HG02623 (cell line): ENCODE data around the gene ELL.

Experiments
- ATAC-seq: cut with Tn5 transposase; IDR thresholded peaks from one replicate; pipeline ENCODE4 v1.9.1; 2021; ENCODE audit warnings: moderate library complexity; ENCODE audit not compliant: unreplicated experiment

ELL gene

GRCh38 chr19:18506101-18506930 lies 15.6 kb downstream of the ELL start:
- no peak for ATAC-seq

- ATAC-seq, result no peak
Measured at GRCh38 chr19:18504886-18505610, 16.8 kb downstream of the ELL start.

- peak; percentile 41 for ATAC-seq
Measured at GRCh38 chr19:18503971-18504885, 17.6 kb downstream of the ELL start.

GRCh38 chr19:18503337-18503970 lies 18.4 kb downstream of the ELL start:
- ATAC-seq, result no peak

GRCh38 chr19:18502638-18503294 lies 19.1 kb downstream of the ELL start:
- no peak for ATAC-seq

GRCh38 chr19:18502246-18502637 lies 19.6 kb downstream of the ELL start:
- no peak for ATAC-seq

- no peak for ATAC-seq
Measured at GRCh38 chr19:18501832-18502231, 20.0 kb downstream of the ELL start.

- ATAC-seq, result no peak
Measured at GRCh38 chr19:18501351-18501750, 20.5 kb downstream of the ELL start.

GRCh38 chr19:18500799-18501198 lies 21.1 kb downstream of the ELL start:
- no peak for ATAC-seq

GRCh38 chr19:18500376-18500775 lies 21.5 kb downstream of the ELL start:
- no peak for ATAC-seq

- ATAC-seq, result no peak
Measured at GRCh38 chr19:18499055-18499775, 22.7 kb downstream of the ELL start.

- no peak for ATAC-seq
Measured at GRCh38 chr19:18496980-18497256, 25.0 kb downstream of the ELL start.

- ATAC-seq, result no peak
Measured at GRCh38 chr19:18496167-18496979, 25.5 kb downstream of the ELL start.

- no peak for ATAC-seq
Measured at GRCh38 chr19:18495204-18495911, 26.5 kb downstream of the ELL start.

- no peak for ATAC-seq
Measured at GRCh38 chr19:18494267-18494607, 27.6 kb downstream of the ELL start.

- no peak for ATAC-seq
Measured at GRCh38 chr19:18493440-18494266, 28.2 kb downstream of the ELL start.
